ENCODE data around the gene GRIK1. TPM values are rescaled to one million over a fixed set of nuclear protein-coding genes. Genes with fewer than 3 reads are reported as not detected.

Gene GRIK1
- total RNA-seq, 1 donor: not detected

DNA sequence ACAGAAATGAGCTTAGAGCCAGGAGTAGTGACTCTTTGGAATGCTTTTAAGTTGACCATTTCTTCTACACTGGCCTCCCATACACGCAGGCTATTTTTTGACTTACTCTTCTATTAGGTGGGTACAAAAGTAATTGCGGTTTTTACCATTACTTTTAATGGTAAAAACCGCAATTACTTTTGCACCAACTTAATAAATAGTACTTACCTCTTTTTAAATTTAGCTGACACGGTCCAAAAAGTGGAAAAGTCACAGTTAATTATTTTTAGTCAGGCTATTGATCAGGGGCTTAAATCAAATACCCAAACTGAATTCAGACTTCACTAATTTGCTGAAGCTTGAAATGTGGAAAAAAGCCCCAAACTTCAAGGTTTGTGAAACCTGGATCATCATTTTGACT, 138.7 kb downstream of the GRIK1 start:
- no peak overlapping the region for H3K27ac ChIP-seq (ENCODE audit: low read depth, low read length)
- no peaks in the 10 kb centered on the region for H3K36me3 ChIP-seq (ENCODE audit: insufficient read depth, low read length)
- no peak overlapping the region for H3K4me2 ChIP-seq (ENCODE audit: insufficient read depth, low read length)
- no peaks in the 10 kb centered on the region for H3K4me1 ChIP-seq (ENCODE audit: insufficient read depth, low read length)
- no peak overlapping the region for H2AFZ ChIP-seq (ENCODE audit: low read length)
- no peak overlapping the region for H3K4me3 ChIP-seq (ENCODE audit: insufficient read depth, low read length)
- H4K20me1 ChIP-seq (ENCODE audit: insufficient read depth, low read length): no peaks in the 10 kb centered on the region
- no peak for DNase-seq (ENCODE audit: insufficient read length, low spot score, missing footprints)
- TF ChIP-seq, protein P1, sequence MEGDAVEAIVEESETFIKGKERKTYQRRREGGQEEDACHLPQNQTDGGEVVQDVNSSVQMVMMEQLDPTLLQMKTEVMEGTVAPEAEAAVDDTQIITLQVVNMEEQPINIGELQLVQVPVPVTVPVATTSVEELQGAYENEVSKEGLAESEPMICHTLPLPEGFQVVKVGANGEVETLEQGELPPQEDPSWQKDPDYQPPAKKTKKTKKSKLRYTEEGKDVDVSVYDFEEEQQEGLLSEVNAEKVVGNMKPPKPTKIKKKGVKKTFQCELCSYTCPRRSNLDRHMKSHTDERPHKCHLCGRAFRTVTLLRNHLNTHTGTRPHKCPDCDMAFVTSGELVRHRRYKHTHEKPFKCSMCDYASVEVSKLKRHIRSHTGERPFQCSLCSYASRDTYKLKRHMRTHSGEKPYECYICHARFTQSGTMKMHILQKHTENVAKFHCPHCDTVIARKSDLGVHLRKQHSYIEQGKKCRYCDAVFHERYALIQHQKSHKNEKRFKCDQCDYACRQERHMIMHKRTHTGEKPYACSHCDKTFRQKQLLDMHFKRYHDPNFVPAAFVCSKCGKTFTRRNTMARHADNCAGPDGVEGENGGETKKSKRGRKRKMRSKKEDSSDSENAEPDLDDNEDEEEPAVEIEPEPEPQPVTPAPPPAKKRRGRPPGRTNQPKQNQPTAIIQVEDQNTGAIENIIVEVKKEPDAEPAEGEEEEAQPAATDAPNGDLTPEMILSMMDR (IDR thresholded peaks at IDR 0.05; ENCODE audit: extremely low read depth, low read depth, low read length): no peak
- H3K27me3 ChIP-seq (ENCODE audit: insufficient read depth, low read length): no peaks in the 10 kb centered on the region
- H3K79me2 ChIP-seq (ENCODE audit: insufficient read depth, low read length): no peaks in the 10 kb centered on the region
- no peaks in the 10 kb centered on the region for H3K9me3 ChIP-seq (ENCODE audit: low read depth, low read length)

DNA sequence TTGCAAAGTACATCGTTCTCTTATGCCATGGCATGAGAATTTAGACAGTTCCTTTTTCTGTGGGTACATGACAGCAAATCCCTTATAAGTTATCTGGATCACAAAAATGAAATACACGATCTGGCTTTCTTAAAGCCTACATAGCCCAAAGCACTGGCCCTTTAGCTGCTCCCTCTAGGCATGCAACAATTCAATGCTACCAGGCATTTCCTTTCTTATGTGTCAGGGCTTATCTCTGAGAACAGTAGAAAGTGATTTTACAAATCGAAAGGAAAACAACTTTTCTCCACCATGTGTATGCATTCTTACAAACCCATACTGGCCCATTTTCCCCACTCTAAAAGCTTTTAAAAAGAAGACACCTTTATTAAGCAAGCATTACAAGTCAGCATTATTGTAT, 139.7 kb downstream of the GRIK1 start:
- TF ChIP-seq, protein P1 (IDR thresholded peaks at IDR 0.05; ENCODE audit: extremely low read depth, low read depth, low read length): no peak
- Histone ChIP-seq H3K9me3 (ENCODE audit: low read depth, low read length) (no peaks in the 10 kb centered on the region), H3K4me3 (ENCODE audit: insufficient read depth, low read length) (no peak overlapping the region), H3K27me3 (ENCODE audit: insufficient read depth, low read length) (no peaks in the 10 kb centered on the region), H3K4me1 (ENCODE audit: insufficient read depth, low read length) (no peaks in the 10 kb centered on the region), H3K79me2 (ENCODE audit: insufficient read depth, low read length) (no peaks in the 10 kb centered on the region), H3K36me3 (ENCODE audit: insufficient read depth, low read length) (no peaks in the 10 kb centered on the region), H2AFZ (ENCODE audit: low read length) (no peak overlapping the region), H4K20me1 (ENCODE audit: insufficient read depth, low read length) (no peaks in the 10 kb centered on the region), H3K27ac (ENCODE audit: low read depth, low read length) (no peak overlapping the region), H3K4me2 (ENCODE audit: insufficient read depth, low read length) (no peak overlapping the region)
- no peak for DNase-seq (ENCODE audit: insufficient read length, low spot score, missing footprints)

DNA sequence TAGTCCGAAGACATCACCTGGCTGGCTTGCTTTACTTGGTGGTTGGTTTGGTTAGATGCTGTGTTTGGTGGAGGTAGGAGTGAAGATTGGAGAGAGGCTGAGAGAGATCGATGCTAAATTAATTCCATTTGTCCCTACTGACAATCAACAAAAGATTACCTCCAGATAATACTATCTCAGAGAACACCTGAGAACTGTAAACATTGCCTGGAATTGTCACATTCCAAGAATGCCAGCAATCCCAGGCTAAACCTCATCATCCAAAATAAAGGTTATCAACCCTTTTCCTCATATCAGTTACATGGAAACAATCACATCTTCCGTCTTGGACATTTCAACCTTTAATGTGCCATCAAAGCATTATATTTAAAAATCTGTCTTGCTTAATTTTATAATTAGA, 141.0 kb downstream of the GRIK1 start:
- Histone ChIP-seq H3K4me1 (ENCODE audit: insufficient read depth, low read length) (no peaks in the 10 kb centered on the region), H4K20me1 (ENCODE audit: insufficient read depth, low read length) (no peaks in the 10 kb centered on the region), H3K4me2 (ENCODE audit: insufficient read depth, low read length) (no peak overlapping the region), H3K27ac (ENCODE audit: low read depth, low read length) (no peak overlapping the region), H3K27me3 (ENCODE audit: insufficient read depth, low read length) (no peaks in the 10 kb centered on the region), H3K36me3 (ENCODE audit: insufficient read depth, low read length) (no peaks in the 10 kb centered on the region), H2AFZ (ENCODE audit: low read length) (no peak overlapping the region), H3K4me3 (ENCODE audit: insufficient read depth, low read length) (no peak overlapping the region), H3K79me2 (ENCODE audit: insufficient read depth, low read length) (no peaks in the 10 kb centered on the region), H3K9me3 (ENCODE audit: low read depth, low read length) (no peaks in the 10 kb centered on the region)
- no peak for DNase-seq (ENCODE audit: insufficient read length, low spot score, missing footprints)
- TF ChIP-seq, protein P1 (IDR thresholded peaks at IDR 0.05; ENCODE audit: extremely low read depth, low read depth, low read length): no peak

- H3K4me1 ChIP-seq (ENCODE audit: insufficient read depth, low read length): no peaks in the 10 kb centered on the region
- no peak overlapping the region for H3K4me3 ChIP-seq (ENCODE audit: insufficient read depth, low read length)
- TF ChIP-seq, protein P1 (IDR thresholded peaks at IDR 0.05; ENCODE audit: extremely low read depth, low read depth, low read length): no peak
- no peak overlapping the region for H2AFZ ChIP-seq (ENCODE audit: low read length)
- no peaks in the 10 kb centered on the region for H4K20me1 ChIP-seq (ENCODE audit: insufficient read depth, low read length)
- H3K9me3 ChIP-seq (ENCODE audit: low read depth, low read length): no peaks in the 10 kb centered on the region
- H3K27me3 ChIP-seq (ENCODE audit: insufficient read depth, low read length): no peaks in the 10 kb centered on the region
- H3K27ac ChIP-seq (ENCODE audit: low read depth, low read length): no peak overlapping the region
- no peak for DNase-seq (ENCODE audit: insufficient read length, low spot score, missing footprints)
- H3K79me2 ChIP-seq (ENCODE audit: insufficient read depth, low read length): no peaks in the 10 kb centered on the region
- H3K4me2 ChIP-seq (ENCODE audit: insufficient read depth, low read length): no peak overlapping the region
- no peaks in the 10 kb centered on the region for H3K36me3 ChIP-seq (ENCODE audit: insufficient read depth, low read length)
Observed at GRCh38 chr21:29797155-29797554, 142.6 kb downstream of the GRIK1 start.
